ENCODE data around the gene AP3B1.
"Not testable (repeated sequence)": the region's sequence is repeated elsewhere in the genome, so short reads cannot be mapped to it uniquely, and the experiment has no call there.

DNA sequence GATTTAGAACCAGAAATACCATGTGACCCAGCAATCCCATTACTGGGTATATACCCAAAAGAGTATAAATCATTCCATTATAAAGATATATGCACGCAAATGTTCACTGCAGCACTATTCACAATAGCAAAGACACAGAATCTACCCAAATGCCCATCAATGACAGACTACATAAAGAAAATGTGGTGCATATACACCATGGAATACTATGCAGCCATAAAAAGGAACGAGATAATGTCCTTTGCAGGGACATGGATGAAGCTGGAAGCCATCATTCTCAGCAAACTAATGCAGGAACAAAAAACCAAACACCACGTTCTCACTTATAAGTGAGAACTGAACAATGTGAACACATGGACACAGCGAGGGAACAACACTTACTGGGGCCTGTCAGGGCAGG is 105.8 kb downstream of the AP3B1 start:
- TF ChIP-seq, protein P1, sequence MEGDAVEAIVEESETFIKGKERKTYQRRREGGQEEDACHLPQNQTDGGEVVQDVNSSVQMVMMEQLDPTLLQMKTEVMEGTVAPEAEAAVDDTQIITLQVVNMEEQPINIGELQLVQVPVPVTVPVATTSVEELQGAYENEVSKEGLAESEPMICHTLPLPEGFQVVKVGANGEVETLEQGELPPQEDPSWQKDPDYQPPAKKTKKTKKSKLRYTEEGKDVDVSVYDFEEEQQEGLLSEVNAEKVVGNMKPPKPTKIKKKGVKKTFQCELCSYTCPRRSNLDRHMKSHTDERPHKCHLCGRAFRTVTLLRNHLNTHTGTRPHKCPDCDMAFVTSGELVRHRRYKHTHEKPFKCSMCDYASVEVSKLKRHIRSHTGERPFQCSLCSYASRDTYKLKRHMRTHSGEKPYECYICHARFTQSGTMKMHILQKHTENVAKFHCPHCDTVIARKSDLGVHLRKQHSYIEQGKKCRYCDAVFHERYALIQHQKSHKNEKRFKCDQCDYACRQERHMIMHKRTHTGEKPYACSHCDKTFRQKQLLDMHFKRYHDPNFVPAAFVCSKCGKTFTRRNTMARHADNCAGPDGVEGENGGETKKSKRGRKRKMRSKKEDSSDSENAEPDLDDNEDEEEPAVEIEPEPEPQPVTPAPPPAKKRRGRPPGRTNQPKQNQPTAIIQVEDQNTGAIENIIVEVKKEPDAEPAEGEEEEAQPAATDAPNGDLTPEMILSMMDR (IDR thresholded peaks at IDR 0.05): not testable (repeated sequence)
- TF ChIP-seq POLR2A (IDR thresholded peaks at IDR 0.05): not testable (repeated sequence)
